Upper lobe of left lung (tissue), 6 donors: ENCODE measurements around the gene SUB1. TPM values are rescaled to one million over a fixed set of nuclear protein-coding genes. Genes with fewer than 3 reads are reported as not detected.

Source experiments
- ATAC-seq, 2 donors: fragments of 200-7000 bp; cut with Tn5 transposase; one replicate each; pipeline ENCODE4 v1.9.1; 2022; ENCODE audit warnings: mild to moderate bottlenecking in 2 of 2, moderate library complexity in 2 of 2; ENCODE audit not compliant: low FRiP score in 2 of 2
- DNase-seq, 2 donors: peaks; one replicate each; pipeline ENCODE4 v3.0.0-alpha.2; 2019 to 2020
- H3K27ac ChIP-seq, 4 donors: fragments of 200-600 bp; sonication (generic); one replicate each; pipeline ENCODE4 v1.5.1; 2016 to 2019
- H3K27me3 ChIP-seq, 4 donors: fragments of 200-600 bp; sonication (generic); one replicate each; pipeline ENCODE4 v1.5.1; 2017 to 2019
- H3K36me3 ChIP-seq, 4 donors: fragments of 200-600 bp; sonication (generic); one replicate each; pipeline ENCODE4 v1.5.1; 2016 to 2019
- H3K4me1 ChIP-seq, 4 donors: fragments of 200-600 bp; sonication (generic); one replicate each; pipeline ENCODE4 v1.5.1; 2018 to 2019
- H3K4me3 ChIP-seq, 4 donors: fragments of 200-600 bp; sonication (generic); one replicate each; pipeline ENCODE4 v1.5.1; 2017 to 2019; ENCODE audit warnings: mild to moderate bottlenecking in 2 of 4, moderate library complexity in 1 of 4
- H3K9me3 ChIP-seq, 4 donors: fragments of 200-600 bp; sonication (generic); one replicate each; pipeline ENCODE4 v1.5.1; 2018 to 2019
- CTCF ChIP-seq, 6 experiments: fragments of 450-650 bp in 4 of 6; fragments of 200-600 bp in 2 of 6; sonication (generic) in 2 of 6; IDR thresholded peaks; one replicate each; pipeline ENCODE4 v1.5.1; 2016 to 2019; ENCODE audit warnings: antibody characterized with exemption in 6 of 6
- EP300 ChIP-seq, 4 donors: sonication (generic); formaldehyde crosslinking; IDR thresholded peaks; one replicate each; pipeline ENCODE4 v1.5.1; 2017; ENCODE audit warnings: antibody characterized with exemption in 4 of 4, control low read depth in 2 of 4
- POLR2A ChIP-seq, 4 donors: fragments of 450-650 bp; IDR thresholded peaks; one replicate each; pipeline ENCODE4 v1.5.1; 2016 to 2017; ENCODE audit warnings: antibody characterized with exemption in 4 of 4, mild to moderate bottlenecking in 2 of 4
- POLR2AphosphoS5 ChIP-seq, 2 donors: sonication (generic); formaldehyde crosslinking; IDR thresholded peaks; one replicate each; pipeline ENCODE4 v1.5.1; 2017; ENCODE audit warnings: antibody characterized with exemption in 2 of 2
- WGBS, 2 donors: methylation state at CpG; one replicate each; pipeline ENCODE4 v1.1.5; 2017 to 2018; 5-methylcytosine and 5-hydroxymethylcytosine counted together
- total RNA-seq, 6 donors: library from RNA; depleted of rRNA in 4 of 6; stranded (reverse); fragments of >200 nt in 4 of 6; gene quantifications; one replicate each; pipeline versions ENCODE4 v1.1.0 to v1.2.1, GENCODE V29; 2016 to 2021
- donor health status: DM: no; HTN: no; CAD: no; lungs with moderate emphysema.
- donor health status: DM: no; HTN: yes; CAD: no; lungs with severe emphysema.

Gene SUB1
- total RNA-seq, 6 donors from 2014 or later = 28.3 to 170 (median 95.6) TPM

GRCh38 chr5:32539981-32540845 is 45.1 kb upstream of the SUB1 start:
- no peak overlapping the region for H3K4me3 ChIP-seq
- H3K4me1 ChIP-seq = peaks cover 0 to 3% (median 0%) of the 10 kb centered on the region in 4 donors
- ATAC-seq (peak; percentile 44 to 64), DNase-seq (no peak)
- H3K27ac ChIP-seq = no peak overlapping the region
- no peak for TF ChIP-seq POLR2AphosphoS5 (IDR thresholded peaks at IDR 0.05)
- 75 to 85% methylated on average over 6 of the region's 6 CpGs for WGBS, 2 donors
- H3K36me3 ChIP-seq = no peaks in the 10 kb centered on the region
- H3K27me3 ChIP-seq = no peaks in the 10 kb centered on the region
- H3K9me3 ChIP-seq = no peaks in the 10 kb centered on the region

GRCh38 chr5:32541241-32541640 is 44.1 kb upstream of the SUB1 start:
- TF ChIP-seq POLR2AphosphoS5 (IDR thresholded peaks at IDR 0.05) = no peak
- TF ChIP-seq CTCF (IDR thresholded peaks at IDR 0.05) = no peak
- no peak for TF ChIP-seq EP300 (IDR thresholded peaks at IDR 0.05)
- no peak for TF ChIP-seq POLR2A (IDR thresholded peaks at IDR 0.05)
- no peaks in the 10 kb centered on the region for H3K36me3 ChIP-seq
- ATAC-seq = no peak
- no peaks in the 10 kb centered on the region for H3K9me3 ChIP-seq
- WGBS, 2 donors = 95 to 96% methylated on average over 4 of the region's 4 CpGs
- DNase-seq = no peak
- no peak overlapping the region for H3K27ac ChIP-seq
- H3K4me1 ChIP-seq = peaks cover 0 to 3% (median 0%) of the 10 kb centered on the region in 4 donors
- H3K27me3 ChIP-seq = no peaks in the 10 kb centered on the region
- H3K4me3 ChIP-seq = no peak overlapping the region

- no peak for DNase-seq
- no peaks in the 10 kb centered on the region for H3K27me3 ChIP-seq
- no peak overlapping the region for H3K27ac ChIP-seq
- H3K36me3 ChIP-seq = no peaks in the 10 kb centered on the region
- TF ChIP-seq EP300 (IDR thresholded peaks at IDR 0.05) (no peak), POLR2AphosphoS5 (IDR thresholded peaks at IDR 0.05) (no peak), CTCF (IDR thresholded peaks at IDR 0.05) (no peak), POLR2A (IDR thresholded peaks at IDR 0.05) (no peak)
- 69 to 74% methylated on average over 10 of the region's 10 CpGs for WGBS, 2 donors
- peaks cover 0 to 3% (median 0%) of the 10 kb centered on the region in 4 donors for H3K4me1 ChIP-seq
- no peak for ATAC-seq
- H3K9me3 ChIP-seq = no peaks in the 10 kb centered on the region
- H3K4me3 ChIP-seq = no peak overlapping the region
Observed at GRCh38 chr5:32542216-32543059, 42.9 kb upstream of the SUB1 start.

GRCh38 chr5:32543291-32543690 is 42.1 kb upstream of the SUB1 start:
- Histone ChIP-seq H3K4me3 (no peak overlapping the region), H3K27me3 (no peaks in the 10 kb centered on the region), H3K9me3 (no peaks in the 10 kb centered on the region), H3K4me1 (no peaks in the 10 kb centered on the region), H3K27ac (no peak overlapping the region), H3K36me3 (no peaks in the 10 kb centered on the region)
- DNase-seq (no peak), ATAC-seq (no peak)
- 93 to 95% methylated on average over 8 of the region's 8 CpGs for WGBS, 2 donors
- TF ChIP-seq POLR2A (IDR thresholded peaks at IDR 0.05) (no peak), CTCF (IDR thresholded peaks at IDR 0.05) (no peak), EP300 (IDR thresholded peaks at IDR 0.05) (no peak), POLR2AphosphoS5 (IDR thresholded peaks at IDR 0.05) (no peak)

GRCh38 chr5:32545102-32545800 is 40.1 kb upstream of the SUB1 start:
- no peaks in the 10 kb centered on the region for H3K4me1 ChIP-seq
- no peaks in the 10 kb centered on the region for H3K9me3 ChIP-seq
- H3K4me3 ChIP-seq = no peak overlapping the region
- H3K36me3 ChIP-seq = no peaks in the 10 kb centered on the region
- DNase-seq = no peak
- ATAC-seq = no peak
- no peaks in the 10 kb centered on the region for H3K27me3 ChIP-seq
- WGBS, 2 donors = 74 to 78% methylated on average over 12 of the region's 12 CpGs
- TF ChIP-seq POLR2AphosphoS5 (IDR thresholded peaks at IDR 0.05) (no peak), POLR2A (IDR thresholded peaks at IDR 0.05) (no peak), EP300 (IDR thresholded peaks at IDR 0.05) (no peak), CTCF (IDR thresholded peaks at IDR 0.05) (no peak)
- no peak overlapping the region for H3K27ac ChIP-seq
